DOHH2 (cell line): ENCODE results near the gene OR13C3.

Experiments
- H3F3A ChIP-seq: fragments of 200-600 bp; sonication (generic), shearing (Covaris generic); 2 replicates; pipeline ENCODE4 v1.6.0; 2016; ENCODE audit warnings: antibody characterized with exemption, mild to moderate bottlenecking; ENCODE audit not compliant: control insufficient read depth, insufficient read depth
- H3K27ac ChIP-seq: fragments of 200-600 bp; sonication (generic); 2 replicates; pipeline ENCODE4 v1.5.1; 2014; ENCODE audit warnings: low read depth, mild to moderate bottlenecking, low read length, moderate library complexity
- H3K27me3 ChIP-seq: fragments of 200-600 bp; sonication (generic); 2 replicates; pipeline ENCODE4 v1.6.1; 2014; ENCODE audit warnings: mild to moderate bottlenecking, low read length, mixed read lengths; ENCODE audit not compliant: control insufficient read depth
- H3K36me3 ChIP-seq: fragments of 200-600 bp; sonication (generic); 2 replicates; pipeline ENCODE4 v1.6.1; 2014; ENCODE audit warnings: mild to moderate bottlenecking, low read length, moderate library complexity, mixed read lengths; ENCODE audit not compliant: control insufficient read depth
- H3K4me1 ChIP-seq: fragments of 200-600 bp; sonication (generic); 2 replicates; pipeline ENCODE4 v1.6.1; 2014; ENCODE audit warnings: mild to moderate bottlenecking, low read length, mixed read lengths; ENCODE audit not compliant: control insufficient read depth
- H3K4me2 ChIP-seq: fragments of 200-600 bp; sonication (generic); 2 replicates; pipeline ENCODE4 v1.6.0; 2014; ENCODE audit warnings: mild to moderate bottlenecking, low read length, moderate library complexity
- H3K4me3 ChIP-seq: fragments of 200-600 bp; sonication (generic); 2 replicates; pipeline ENCODE4 v1.5.1; 2014; ENCODE audit warnings: mild to moderate bottlenecking, low read length, mixed read lengths
- H3K79me2 ChIP-seq: fragments of 200-600 bp; sonication (generic); 2 replicates; pipeline ENCODE4 v1.6.1; 2014; ENCODE audit warnings: mild to moderate bottlenecking, low read length, mixed read lengths; ENCODE audit not compliant: control insufficient read depth
- H3K9me2 ChIP-seq: fragments of 200-600 bp; sonication (generic); replicated peaks from 2 replicates; pipeline ENCODE4 v1.6.1; 2014; ENCODE audit warnings: mild to moderate bottlenecking, low read length, mixed read lengths; ENCODE audit not compliant: control insufficient read depth
- H3K9me3 ChIP-seq: fragments of 200-600 bp; sonication (generic); 2 replicates; pipeline ENCODE4 v1.6.1; 2014; ENCODE audit warnings: antibody characterized with exemption, low read length, mixed read lengths; ENCODE audit not compliant: control insufficient read depth, insufficient read depth
- H4K20me1 ChIP-seq: fragments of 200-600 bp; sonication (generic); 2 replicates; pipeline ENCODE4 v1.6.0; 2014; ENCODE audit warnings: low read depth, mild to moderate bottlenecking, antibody characterized with exemption, low read length, moderate library complexity; ENCODE audit not compliant: control insufficient read depth, insufficient read depth
- EZH2phosphoT487 ChIP-seq: fragments of 200-600 bp; sonication (generic); IDR thresholded peaks from 2 replicates; pipeline ENCODE4 v1.6.1; 2017; ENCODE audit warnings: borderline replicate concordance, mild to moderate bottlenecking, antibody characterized with exemption, low read length, moderate library complexity, mixed read lengths
- TF ChIP-seq, protein P1 (sequence below): fragments of 200-600 bp; sonication (generic); IDR thresholded peaks from one replicate; pipeline ENCODE4 v1.5.1; 2014; ENCODE audit warnings: antibody characterized with exemption, mild to moderate bottlenecking, low read depth, low read length; ENCODE audit not compliant: poor library complexity, severe bottlenecking

OR13C3 gene

DNA sequence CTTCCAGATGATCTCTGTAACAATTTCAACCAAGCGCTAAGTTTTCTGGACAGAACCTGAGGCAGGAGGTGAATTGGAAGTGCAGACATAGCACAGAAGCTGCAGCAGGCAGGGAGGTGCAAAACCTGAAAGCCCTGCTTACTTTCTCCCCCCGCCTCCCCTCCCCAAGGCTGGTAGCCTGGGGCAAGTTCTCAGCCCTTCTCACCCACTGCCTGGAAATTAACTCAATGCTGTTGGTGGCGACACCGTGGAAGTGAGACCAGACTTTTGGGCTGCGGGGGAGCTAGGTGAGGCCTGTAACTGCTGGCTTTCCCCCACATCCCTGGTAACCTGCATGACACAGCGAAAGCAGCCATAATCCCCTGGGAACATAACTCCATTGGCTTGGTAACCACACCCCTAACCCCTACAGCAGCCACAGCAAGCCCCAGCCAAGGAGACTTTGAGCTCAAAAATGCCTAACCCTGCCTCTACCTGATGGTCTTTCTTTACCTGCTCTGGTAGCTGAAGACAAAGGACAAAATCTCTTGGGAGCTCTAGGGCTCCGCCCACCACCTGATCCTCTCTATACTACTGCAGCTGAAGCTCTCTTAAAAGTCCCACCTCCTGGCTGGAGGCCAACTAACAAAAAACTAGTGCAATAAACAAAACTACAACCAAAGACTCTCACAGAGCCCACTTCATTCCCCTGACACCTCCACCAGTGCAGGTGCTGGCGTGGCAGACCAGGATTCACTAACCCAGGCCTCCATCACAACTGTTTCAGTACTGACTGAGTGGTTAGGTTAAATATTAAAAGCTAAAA is 20.4 kb upstream of the OR13C3 start:
- no peaks in the 10 kb centered on the region for H3K36me3 ChIP-seq
- H3K9me3 ChIP-seq, result no peaks in the 10 kb centered on the region
- no peak overlapping the region for H3K4me3 ChIP-seq
- H3K27me3 ChIP-seq, result no peaks in the 10 kb centered on the region
- no peaks in the 10 kb centered on the region for H3K79me2 ChIP-seq
- no peaks in the 10 kb centered on the region for H3F3A ChIP-seq
- no peak overlapping the region for H3K27ac ChIP-seq
- TF ChIP-seq EZH2phosphoT487, result no peak
- TF ChIP-seq, protein P1, sequence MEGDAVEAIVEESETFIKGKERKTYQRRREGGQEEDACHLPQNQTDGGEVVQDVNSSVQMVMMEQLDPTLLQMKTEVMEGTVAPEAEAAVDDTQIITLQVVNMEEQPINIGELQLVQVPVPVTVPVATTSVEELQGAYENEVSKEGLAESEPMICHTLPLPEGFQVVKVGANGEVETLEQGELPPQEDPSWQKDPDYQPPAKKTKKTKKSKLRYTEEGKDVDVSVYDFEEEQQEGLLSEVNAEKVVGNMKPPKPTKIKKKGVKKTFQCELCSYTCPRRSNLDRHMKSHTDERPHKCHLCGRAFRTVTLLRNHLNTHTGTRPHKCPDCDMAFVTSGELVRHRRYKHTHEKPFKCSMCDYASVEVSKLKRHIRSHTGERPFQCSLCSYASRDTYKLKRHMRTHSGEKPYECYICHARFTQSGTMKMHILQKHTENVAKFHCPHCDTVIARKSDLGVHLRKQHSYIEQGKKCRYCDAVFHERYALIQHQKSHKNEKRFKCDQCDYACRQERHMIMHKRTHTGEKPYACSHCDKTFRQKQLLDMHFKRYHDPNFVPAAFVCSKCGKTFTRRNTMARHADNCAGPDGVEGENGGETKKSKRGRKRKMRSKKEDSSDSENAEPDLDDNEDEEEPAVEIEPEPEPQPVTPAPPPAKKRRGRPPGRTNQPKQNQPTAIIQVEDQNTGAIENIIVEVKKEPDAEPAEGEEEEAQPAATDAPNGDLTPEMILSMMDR, result no peak
- H3K4me1 ChIP-seq, result no peaks in the 10 kb centered on the region
- no peak overlapping the region for H3K4me2 ChIP-seq
- H4K20me1 ChIP-seq, result no peaks in the 10 kb centered on the region
- no peaks in the 10 kb centered on the region for H3K9me2 ChIP-seq

DNA sequence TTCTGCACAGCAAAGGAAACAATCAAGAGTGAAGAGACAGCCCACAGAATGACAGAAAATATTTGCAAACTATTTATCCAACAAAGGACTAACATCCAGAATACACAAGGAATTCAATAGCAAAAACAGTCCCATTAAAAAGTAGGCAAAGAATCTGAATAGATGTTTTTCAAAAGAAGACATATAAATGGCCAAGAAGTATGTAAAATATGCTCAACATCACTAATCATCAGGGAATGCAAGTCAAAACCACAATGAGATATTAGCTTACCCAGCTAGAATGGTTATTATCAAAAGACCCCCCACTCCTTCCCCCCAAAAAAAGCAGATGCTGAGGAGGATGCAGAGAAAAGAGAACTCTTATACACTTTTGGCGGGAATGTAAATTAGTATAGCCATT is 18.9 kb upstream of the OR13C3 start:
- Histone ChIP-seq H3K4me1 (no peaks in the 10 kb centered on the region), H4K20me1 (no peaks in the 10 kb centered on the region), H3K4me2 (no peak overlapping the region), H3K27ac (no peak overlapping the region), H3F3A (no peaks in the 10 kb centered on the region), H3K9me3 (no peaks in the 10 kb centered on the region), H3K9me2 (no peaks in the 10 kb centered on the region), H3K27me3 (no peaks in the 10 kb centered on the region), H3K79me2 (no peaks in the 10 kb centered on the region), H3K4me3 (no peak overlapping the region), H3K36me3 (no peaks in the 10 kb centered on the region)
- no peak for TF ChIP-seq EZH2phosphoT487
- TF ChIP-seq, protein P1, result no peak

DNA sequence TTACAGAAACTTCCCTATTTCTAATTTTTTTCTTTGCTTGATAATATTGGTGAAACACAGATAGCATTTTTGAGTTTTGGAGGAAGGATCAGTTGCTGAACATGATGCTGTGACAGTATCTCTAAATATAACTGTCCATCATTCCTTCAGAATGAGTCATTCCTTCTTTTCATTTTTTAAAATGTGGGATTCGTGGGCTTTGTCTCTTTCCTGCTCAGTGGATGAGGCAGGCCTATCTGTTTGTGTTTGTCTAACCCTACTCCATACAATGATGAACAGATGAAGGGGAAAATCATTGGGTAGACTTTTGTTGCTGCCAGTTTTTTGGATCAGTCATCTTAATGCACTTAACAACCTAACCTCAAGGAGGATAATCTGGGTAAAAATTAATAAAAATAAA is 16.6 kb upstream of the OR13C3 start:
- Histone ChIP-seq H3K9me3 (no peaks in the 10 kb centered on the region), H3K9me2 (no peaks in the 10 kb centered on the region), H3K79me2 (no peaks in the 10 kb centered on the region), H3K4me2 (no peak overlapping the region), H3K4me1 (no peaks in the 10 kb centered on the region), H4K20me1 (no peaks in the 10 kb centered on the region), H3K27me3 (no peaks in the 10 kb centered on the region), H3K36me3 (no peaks in the 10 kb centered on the region), H3F3A (no peaks in the 10 kb centered on the region), H3K27ac (no peak overlapping the region), H3K4me3 (no peak overlapping the region)
- no peak for TF ChIP-seq EZH2phosphoT487

DNA sequence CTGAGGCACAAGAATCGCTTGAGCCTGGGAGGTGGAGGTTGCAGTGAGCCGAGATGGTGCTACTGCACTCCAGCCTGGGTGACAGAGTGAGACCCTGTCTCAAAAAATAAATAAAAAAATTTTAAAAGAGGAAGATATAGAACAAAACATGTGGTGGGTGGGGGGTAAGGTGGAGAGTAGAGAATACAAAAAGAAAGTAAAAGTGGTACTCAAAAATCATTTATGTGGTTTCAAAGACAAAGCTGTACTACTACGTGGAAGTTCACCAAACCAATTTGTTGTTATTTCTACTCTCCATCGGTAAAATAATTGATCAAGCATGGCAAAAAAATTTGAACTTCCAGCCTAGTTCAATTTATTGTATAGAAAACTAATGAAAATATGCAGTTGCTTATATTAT is 8.0 kb upstream of the OR13C3 start:
- Histone ChIP-seq H3K27me3 (no peaks in the 10 kb centered on the region), H3K79me2 (no peaks in the 10 kb centered on the region), H3K9me2 (no peaks in the 10 kb centered on the region), H4K20me1 (no peaks in the 10 kb centered on the region), H3K4me1 (no peaks in the 10 kb centered on the region), H3K27ac (no peak overlapping the region), H3K9me3 (no peaks in the 10 kb centered on the region), H3F3A (no peaks in the 10 kb centered on the region), H3K4me3 (no peak overlapping the region), H3K36me3 (no peaks in the 10 kb centered on the region), H3K4me2 (no peak overlapping the region)
- TF ChIP-seq EZH2phosphoT487, result no peak
- TF ChIP-seq, protein P1, result no peak
